K562 (cell line): ENCODE results near the gene LPCAT3.

Experiments
- CREM ChIP-seq: IDR thresholded peaks from 2 replicates; pipeline ENCODE4 v1.6.1; 2014; ENCODE audit warnings: antibody characterized with exemption, low read depth
- CTCF ChIP-seq, 3 experiments: IDR thresholded peaks in 2 of 3; conservative IDR thresholded peaks in 1 of 3; 2 replicates each; pipeline ENCODE4 v1.5.1; 2011 to 2012; ENCODE audit warnings: low read length in 3 of 3, mild to moderate bottlenecking in 3 of 3, control low read depth in 2 of 3, improper control_type of control experiment in 1 of 3, inconsistent platforms in 1 of 3, low read depth in 1 of 3, mixed read lengths in 1 of 3, moderate library complexity in 1 of 3; ENCODE audit not compliant: insufficient read depth in 2 of 3
- DDX20 ChIP-seq: fragments of 450-650 bp; IDR thresholded peaks from 2 replicates; pipeline ENCODE4 v1.6.1; 2016; ENCODE audit warnings: missing genetic modification characterization, low read depth, mild to moderate bottlenecking, missing compliant biosample characterization, moderate library complexity
- EZH2 ChIP-seq: IDR thresholded peaks from 2 replicates; pipeline ENCODE4 v1.6.1; 2012; ENCODE audit warnings: low read depth, mild to moderate bottlenecking, inconsistent platforms, low read length, borderline replicate concordance
- MAZ ChIP-seq, 2 experiments: fragments of 450-650 bp in 1 of 2; sonication (generic) in 1 of 2; formaldehyde crosslinking; IDR thresholded peaks in 1 of 2; conservative IDR thresholded peaks in 1 of 2; 2 replicates each; pipeline versions ENCODE4 v1.4.0 to v1.5.0; 2020; ENCODE audit warnings: mild to moderate bottlenecking in 1 of 2, missing genetic modification reagents in 1 of 2
- TCF7 ChIP-seq: sonication (generic); IDR thresholded peaks from 2 replicates; pipeline ENCODE4 v1.6.1; 2016; ENCODE audit warnings: antibody characterized with exemption, borderline replicate concordance
- ZBTB11 ChIP-seq, 3 experiments: fragments of 200-800 bp in 1 of 3; fragments of 250-450 bp in 1 of 3; fragments of 450-650 bp in 1 of 3; sonication (Bioruptor Pico) in 1 of 3; sonication (Bioruptor generic) in 1 of 3; formaldehyde crosslinking in 1 of 3; IDR thresholded peaks; 2 replicates each; pipeline versions ENCODE4 v1.6.1 to v1.8.0; 2016 to 2022; ENCODE audit warnings: mild to moderate bottlenecking in 2 of 3, missing genetic modification characterization in 2 of 3, missing compliant biosample characterization in 1 of 3, moderate library complexity in 1 of 3
- TF ChIP-seq, protein P1 (sequence below), 2 experiments: fragments of 450-650 bp; formaldehyde crosslinking in 1 of 2; IDR thresholded peaks; 2 replicates each; pipeline versions ENCODE4 v1.4.0 to v1.6.1; 2014 to 2020; ENCODE audit warnings: mild to moderate bottlenecking in 2 of 2, borderline replicate concordance in 1 of 2, low read depth in 1 of 2

GRCh38 chr12:6935371-6936193 is 82.7 kb downstream of the LPCAT3 start:
- no peak for TF ChIP-seq CTCF (IDR thresholded peaks at IDR 0.05 in 2 of 3, conservative IDR thresholded peaks at IDR 0.05 in 1 of 3; ENCODE audit: insufficient read depth in 2 of 3, low read depth in 1 of 3, low read length in 3 of 3)
- TF ChIP-seq TCF7: no peak
- no peak for TF ChIP-seq CREM
- TF ChIP-seq DDX20: no peak
- TF ChIP-seq, protein P1, sequence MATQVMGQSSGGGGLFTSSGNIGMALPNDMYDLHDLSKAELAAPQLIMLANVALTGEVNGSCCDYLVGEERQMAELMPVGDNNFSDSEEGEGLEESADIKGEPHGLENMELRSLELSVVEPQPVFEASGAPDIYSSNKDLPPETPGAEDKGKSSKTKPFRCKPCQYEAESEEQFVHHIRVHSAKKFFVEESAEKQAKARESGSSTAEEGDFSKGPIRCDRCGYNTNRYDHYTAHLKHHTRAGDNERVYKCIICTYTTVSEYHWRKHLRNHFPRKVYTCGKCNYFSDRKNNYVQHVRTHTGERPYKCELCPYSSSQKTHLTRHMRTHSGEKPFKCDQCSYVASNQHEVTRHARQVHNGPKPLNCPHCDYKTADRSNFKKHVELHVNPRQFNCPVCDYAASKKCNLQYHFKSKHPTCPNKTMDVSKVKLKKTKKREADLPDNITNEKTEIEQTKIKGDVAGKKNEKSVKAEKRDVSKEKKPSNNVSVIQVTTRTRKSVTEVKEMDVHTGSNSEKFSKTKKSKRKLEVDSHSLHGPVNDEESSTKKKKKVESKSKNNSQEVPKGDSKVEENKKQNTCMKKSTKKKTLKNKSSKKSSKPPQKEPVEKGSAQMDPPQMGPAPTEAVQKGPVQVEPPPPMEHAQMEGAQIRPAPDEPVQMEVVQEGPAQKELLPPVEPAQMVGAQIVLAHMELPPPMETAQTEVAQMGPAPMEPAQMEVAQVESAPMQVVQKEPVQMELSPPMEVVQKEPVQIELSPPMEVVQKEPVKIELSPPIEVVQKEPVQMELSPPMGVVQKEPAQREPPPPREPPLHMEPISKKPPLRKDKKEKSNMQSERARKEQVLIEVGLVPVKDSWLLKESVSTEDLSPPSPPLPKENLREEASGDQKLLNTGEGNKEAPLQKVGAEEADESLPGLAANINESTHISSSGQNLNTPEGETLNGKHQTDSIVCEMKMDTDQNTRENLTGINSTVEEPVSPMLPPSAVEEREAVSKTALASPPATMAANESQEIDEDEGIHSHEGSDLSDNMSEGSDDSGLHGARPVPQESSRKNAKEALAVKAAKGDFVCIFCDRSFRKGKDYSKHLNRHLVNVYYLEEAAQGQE (IDR thresholded peaks at IDR 0.05; ENCODE audit: borderline replicate concordance): no peak
- TF ChIP-seq, protein P1 (CRISPR knock-in tag; IDR thresholded peaks at IDR 0.05; ENCODE audit: low read depth): no peak
- no peak for TF ChIP-seq EZH2
- TF ChIP-seq ZBTB11 (CRISPR knock-in tag; IDR thresholded peaks at IDR 0.05): no peak
- TF ChIP-seq MAZ (CRISPR knock-in tag; conservative IDR thresholded peaks at IDR 0.05 in 1 of 2, IDR thresholded peaks at IDR 0.05 in 1 of 2): no peak
